ENCODE results near the gene URGCP. TPM values are rescaled to one million over a fixed set of nuclear protein-coding genes. Genes with fewer than 3 reads are reported as not detected.

Gene URGCP
- total RNA-seq, 1 experiment from 2014 or later: 29.8 TPM

DNA sequence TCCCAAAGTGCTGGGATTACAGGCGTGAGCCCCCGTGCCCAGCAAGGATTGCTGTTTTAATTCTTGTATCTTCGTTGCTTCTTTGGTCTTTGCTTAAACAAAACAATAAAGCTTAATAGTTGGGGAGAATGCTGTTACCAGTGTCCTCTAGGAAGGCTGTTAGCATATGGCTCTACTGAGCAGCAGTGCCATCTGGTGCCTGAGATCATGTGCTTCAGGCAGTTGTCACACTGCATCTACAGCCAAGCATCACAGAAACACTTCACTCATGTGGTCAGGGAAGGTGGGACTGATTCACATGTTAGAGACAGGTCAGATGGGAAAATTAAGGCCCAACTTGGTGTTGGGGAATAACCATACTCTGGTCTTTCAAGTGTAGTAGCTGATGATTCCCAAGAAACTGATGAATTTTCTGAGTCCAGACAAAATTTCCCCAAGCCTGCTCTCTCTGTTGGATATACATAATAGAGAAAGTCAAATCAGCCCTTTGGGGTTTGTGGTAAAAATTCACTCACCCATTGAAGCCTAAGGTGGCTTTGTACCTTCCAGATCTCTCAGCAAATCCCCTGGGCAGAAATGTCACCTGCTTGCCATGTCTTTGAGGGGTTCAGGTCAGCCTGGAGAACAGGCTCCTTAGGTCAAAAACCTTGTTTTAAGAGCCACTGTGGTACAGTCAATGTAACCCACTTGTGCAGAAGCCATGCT, 48.3 kb upstream of the URGCP start:
- Histone ChIP-seq H3K4me2 (ENCODE audit: low read length) (no peak overlapping the region), H3K4me3 (ENCODE audit: low read length) (no peak overlapping the region), H2AFZ (ENCODE audit: low read length) (no peak overlapping the region), H3K4me1 (ENCODE audit: insufficient read depth, low read length) (no peaks in the 10 kb centered on the region), H4K20me1 (ENCODE audit: low read length) (no peaks in the 10 kb centered on the region), H3F3A (ENCODE audit: low read length, unreplicated experiment) (no peaks in the 10 kb centered on the region), H3K79me2 (ENCODE audit: low read length) (no peaks in the 10 kb centered on the region), H3K36me3 (ENCODE audit: low read depth, low read length) (no peaks in the 10 kb centered on the region), H3K27ac (ENCODE audit: low read length) (no peak overlapping the region), H3K27me3 (ENCODE audit: low read length) (no peaks in the 10 kb centered on the region), H3K9me3 (ENCODE audit: low read length) (no peaks in the 10 kb centered on the region), H3K9ac (ENCODE audit: low read length) (no peak overlapping the region), H3K9me2 (replicated peaks; ENCODE audit: low read length) (no peaks in the 10 kb centered on the region)
- ChIA-PET CTCF (interaction anchor here (0.6 to 0.9 kb wide), 5 partner anchors 11 to 1068 kb away, joined by 3 to 5 read pairs (median 4); no protein-coding TSS in a partner anchor), POLR2A (ENCODE audit: unreplicated experiment) (interaction anchor here (0.6 kb wide), 2 partner anchors 111 to 315 kb away, joined by 3 to 20 read pairs; no protein-coding TSS in a partner anchor)
- TF ChIP-seq CTCF (conservative IDR thresholded peaks at IDR 0.05; ENCODE audit: low read depth, low read length) (peak; percentile 83), EZH2 (IDR thresholded peaks at IDR 0.05; ENCODE audit: low read length, unreplicated experiment) (no peak)
- ATAC-seq (peak; percentile 100), DNase-seq (peak; percentile 69)
- BruUV-seq (replicated peaks): no TSS peak
- intact Hi-C loops (cut with micrococcal nuclease): loop anchor here (1.0 to 2.0 kb wide), 2 partner anchors 81 to 116 kb away; no protein-coding TSS in a partner anchor

DNA sequence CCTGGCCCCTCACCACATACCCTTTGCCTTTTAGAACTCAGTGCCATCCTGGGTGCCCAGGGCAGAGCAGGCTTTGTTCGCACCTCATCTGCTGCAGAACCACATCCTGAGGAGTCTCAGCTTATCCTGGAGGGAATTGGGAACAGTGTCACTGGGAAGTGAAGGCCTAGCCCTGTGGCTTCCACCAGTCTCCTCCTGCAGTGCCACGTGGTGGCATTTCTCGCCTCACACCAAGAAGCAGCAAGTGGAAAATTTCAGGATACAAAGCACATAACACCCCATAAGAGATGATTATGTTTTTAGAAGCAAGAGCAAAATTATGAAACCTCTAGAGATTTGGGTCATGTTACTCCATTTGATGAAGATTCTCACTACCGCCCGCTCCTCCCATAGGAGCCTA, 46.7 kb upstream of the URGCP start:
- POLR2A ChIA-PET (ENCODE audit: unreplicated experiment): no interaction called here

DNA sequence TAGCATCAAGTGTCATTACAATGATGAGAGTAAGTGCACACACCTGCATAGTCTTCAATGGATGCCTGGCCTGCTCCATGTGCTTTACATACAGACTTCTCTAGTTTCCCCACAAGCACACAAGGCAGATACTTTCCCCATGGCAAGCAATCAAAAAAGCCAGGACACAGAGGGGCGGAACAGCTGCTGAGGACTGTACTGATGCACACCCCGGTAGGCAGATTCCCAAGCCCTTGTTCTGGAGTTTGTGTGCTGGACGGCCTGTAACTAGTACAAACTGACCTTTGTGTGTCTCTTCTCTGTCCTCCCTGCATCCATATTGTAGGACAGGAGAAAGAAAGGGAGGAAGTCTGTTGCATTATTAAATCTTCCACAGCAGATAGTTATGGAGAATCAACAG, 45.6 kb upstream of the URGCP start:
- H3K9me2 ChIP-seq (replicated peaks; ENCODE audit: low read length): no peaks in the 10 kb centered on the region
- CTCF ChIA-PET: no interaction called here
- TF ChIP-seq CTCF (conservative IDR thresholded peaks at IDR 0.05; ENCODE audit: low read depth, low read length) (no peak), EZH2 (IDR thresholded peaks at IDR 0.05; ENCODE audit: low read length, unreplicated experiment) (no peak), EZH2phosphoT487 (IDR thresholded peaks at IDR 0.05; ENCODE audit: borderline replicate concordance, low read length) (no peak)
- intact Hi-C loops (cut with micrococcal nuclease): no loop called here
- no peaks in the 10 kb centered on the region for H3K9me3 ChIP-seq (ENCODE audit: low read length)
- H3K9ac ChIP-seq (ENCODE audit: low read length): no peak overlapping the region
- H2AFZ ChIP-seq (ENCODE audit: low read length): no peak overlapping the region
- H3F3A ChIP-seq (ENCODE audit: low read length, unreplicated experiment): no peaks in the 10 kb centered on the region
- no peaks in the 10 kb centered on the region for H3K27me3 ChIP-seq (ENCODE audit: low read length)
- no peaks in the 10 kb centered on the region for H4K20me1 ChIP-seq (ENCODE audit: low read length)
- no peaks in the 10 kb centered on the region for H3K36me3 ChIP-seq (ENCODE audit: low read depth, low read length)
- no peak overlapping the region for H3K4me3 ChIP-seq (ENCODE audit: low read length)
- no peaks in the 10 kb centered on the region for H3K4me1 ChIP-seq (ENCODE audit: insufficient read depth, low read length)
- ATAC-seq: no peak
- H3K79me2 ChIP-seq (ENCODE audit: low read length): no peaks in the 10 kb centered on the region
- BruUV-seq (replicated peaks): no TSS peak
- no peak overlapping the region for H3K4me2 ChIP-seq (ENCODE audit: low read length)
- H3K27ac ChIP-seq (ENCODE audit: low read length): no peak overlapping the region
- no peak for DNase-seq
- POLR2A ChIA-PET (ENCODE audit: unreplicated experiment): no interaction called here

More for the DNA sequence above, 46.7 kb upstream of the URGCP start:
- Histone ChIP-seq H3K79me2 (ENCODE audit: low read length) (no peaks in the 10 kb centered on the region), H3K4me2 (ENCODE audit: low read length) (no peak overlapping the region), H3K27me3 (ENCODE audit: low read length) (no peaks in the 10 kb centered on the region), H2AFZ (ENCODE audit: low read length) (no peak overlapping the region), H3K4me3 (ENCODE audit: low read length) (no peak overlapping the region), H4K20me1 (ENCODE audit: low read length) (no peaks in the 10 kb centered on the region), H3K36me3 (ENCODE audit: low read depth, low read length) (no peaks in the 10 kb centered on the region), H3K27ac (ENCODE audit: low read length) (no peak overlapping the region), H3K9me3 (ENCODE audit: low read length) (no peaks in the 10 kb centered on the region), H3K9me2 (replicated peaks; ENCODE audit: low read length) (no peaks in the 10 kb centered on the region), H3K4me1 (ENCODE audit: insufficient read depth, low read length) (no peaks in the 10 kb centered on the region), H3K9ac (ENCODE audit: low read length) (no peak overlapping the region), H3F3A (ENCODE audit: low read length, unreplicated experiment) (no peaks in the 10 kb centered on the region)
- BruUV-seq (replicated peaks): TSS peak; percentile 26
- CTCF ChIA-PET: no interaction called here
- ATAC-seq (no peak), DNase-seq (no peak)
- TF ChIP-seq EZH2phosphoT487 (IDR thresholded peaks at IDR 0.05; ENCODE audit: borderline replicate concordance, low read length): no peak
- intact Hi-C loops (cut with micrococcal nuclease): no loop called here
